Spleen (tissue), 7 donors: Measurements from ENCODE around the gene AKR1B1.

Experiments
- POLR2AphosphoS5 ChIP-seq, 3 donors: sonication (generic); formaldehyde crosslinking; IDR thresholded peaks; one replicate each; pipeline ENCODE4 v1.5.1; 2017; ENCODE audit warnings: antibody characterized with exemption in 3 of 3
- TF ChIP-seq, protein P1 (sequence below), 11 experiments: fragments of 200-600 bp in 7 of 11; fragments of 450-650 bp in 4 of 11; sonication (generic) in 4 of 11; IDR thresholded peaks in 8 of 11; conservative IDR thresholded peaks in 3 of 11; 1 replicate in 7 of 11; 2 replicates in 4 of 11; pipeline versions ENCODE4 v1.4.0 to v1.8.0; 2016 to 2021; ENCODE audit warnings: antibody characterized with exemption in 11 of 11, inconsistent platforms in 4 of 11, mild to moderate bottlenecking in 1 of 11
- donor health status: DM: no; HTN: no; CAD: no; lungs with moderate emphysema.
- donor health status: DM: no; HTN: no; CAD: no.
- donor health status: DM: no; HTN: no; CAD: no.

- TF ChIP-seq, protein P1, sequence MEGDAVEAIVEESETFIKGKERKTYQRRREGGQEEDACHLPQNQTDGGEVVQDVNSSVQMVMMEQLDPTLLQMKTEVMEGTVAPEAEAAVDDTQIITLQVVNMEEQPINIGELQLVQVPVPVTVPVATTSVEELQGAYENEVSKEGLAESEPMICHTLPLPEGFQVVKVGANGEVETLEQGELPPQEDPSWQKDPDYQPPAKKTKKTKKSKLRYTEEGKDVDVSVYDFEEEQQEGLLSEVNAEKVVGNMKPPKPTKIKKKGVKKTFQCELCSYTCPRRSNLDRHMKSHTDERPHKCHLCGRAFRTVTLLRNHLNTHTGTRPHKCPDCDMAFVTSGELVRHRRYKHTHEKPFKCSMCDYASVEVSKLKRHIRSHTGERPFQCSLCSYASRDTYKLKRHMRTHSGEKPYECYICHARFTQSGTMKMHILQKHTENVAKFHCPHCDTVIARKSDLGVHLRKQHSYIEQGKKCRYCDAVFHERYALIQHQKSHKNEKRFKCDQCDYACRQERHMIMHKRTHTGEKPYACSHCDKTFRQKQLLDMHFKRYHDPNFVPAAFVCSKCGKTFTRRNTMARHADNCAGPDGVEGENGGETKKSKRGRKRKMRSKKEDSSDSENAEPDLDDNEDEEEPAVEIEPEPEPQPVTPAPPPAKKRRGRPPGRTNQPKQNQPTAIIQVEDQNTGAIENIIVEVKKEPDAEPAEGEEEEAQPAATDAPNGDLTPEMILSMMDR (IDR thresholded peaks at IDR 0.05 in 8 of 11, conservative IDR thresholded peaks at IDR 0.05 in 3 of 11), result no peak
- TF ChIP-seq POLR2AphosphoS5 (IDR thresholded peaks at IDR 0.05), result no peak
Observed at GRCh38 chr7:134502463-134503371, 43.8 kb upstream of the AKR1B1 start.
